ENCODE results near the gene GFER.

- TF ChIP-seq POLR2A (IDR thresholded peaks at IDR 0.05), result no peak
- no peak for TF ChIP-seq CTCF (IDR thresholded peaks at IDR 0.05)
These were observed 33.4 kb upstream of the GFER start for GRCh38 chr16:1950559-1950958.
